Measurements from ENCODE around the gene GTPBP6. TPM values are rescaled to one million over a fixed set of nuclear protein-coding genes. Genes with fewer than 3 reads are reported as not detected.
"Not testable (repeated sequence)": the region's sequence is repeated elsewhere in the genome, so short reads cannot be mapped to it uniquely, and the experiment has no call there.

GTPBP6 gene
- total RNA-seq, 1 donor from 2014 or later, result 46.7 TPM

- intact Hi-C loops (cut with micrococcal nuclease), result no loop called here
These were observed 34.2 kb upstream of the GTPBP6 start for GRCh38 chrX:352582-353314.

DNA sequence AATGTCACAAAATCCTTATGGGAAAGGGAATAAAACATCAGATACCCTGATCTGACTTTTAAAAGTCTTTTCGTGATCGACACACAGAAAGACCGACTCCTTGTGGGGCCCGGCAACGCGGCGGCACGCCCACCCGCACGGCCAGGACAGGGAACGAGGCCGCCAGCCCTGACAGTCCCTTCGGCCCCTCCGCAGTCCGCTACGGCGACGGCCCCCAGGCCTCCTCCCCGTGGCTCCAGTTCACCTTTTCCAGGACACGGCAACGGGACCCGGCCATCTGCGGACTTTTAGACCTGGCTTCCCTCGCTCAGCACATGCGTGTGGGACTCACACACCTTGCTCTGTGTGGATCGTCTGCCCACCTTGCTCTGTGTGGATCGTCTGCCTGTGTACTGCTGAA is 33.6 kb upstream of the GTPBP6 start:
- intact Hi-C loops (cut with micrococcal nuclease), result no loop called here

DNA sequence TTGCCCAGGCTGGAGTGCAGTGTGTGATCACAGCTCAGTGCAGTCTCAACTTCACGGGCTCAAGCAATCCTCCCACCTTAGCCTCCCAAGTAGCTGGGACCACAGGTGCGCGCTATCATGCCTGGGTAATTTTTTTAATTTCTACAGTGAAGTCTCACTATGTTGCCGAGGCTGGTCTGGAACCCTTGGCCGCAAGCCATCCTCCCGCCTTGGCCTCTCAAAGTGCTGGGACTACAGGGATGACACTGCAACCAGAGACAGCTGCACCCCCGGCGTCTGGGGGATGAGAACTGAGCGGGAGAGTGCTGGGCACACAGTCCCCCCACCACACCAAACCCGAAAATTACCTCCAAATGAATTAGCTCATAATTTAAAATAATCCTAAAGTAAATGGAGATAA is 33.1 kb upstream of the GTPBP6 start:
- intact Hi-C loops (cut with micrococcal nuclease), result no loop called here

- intact Hi-C loops (cut with micrococcal nuclease), result not testable (repeated sequence)
These were observed 32.7 kb upstream of the GTPBP6 start for GRCh38 chrX:351324-351641.

DNA sequence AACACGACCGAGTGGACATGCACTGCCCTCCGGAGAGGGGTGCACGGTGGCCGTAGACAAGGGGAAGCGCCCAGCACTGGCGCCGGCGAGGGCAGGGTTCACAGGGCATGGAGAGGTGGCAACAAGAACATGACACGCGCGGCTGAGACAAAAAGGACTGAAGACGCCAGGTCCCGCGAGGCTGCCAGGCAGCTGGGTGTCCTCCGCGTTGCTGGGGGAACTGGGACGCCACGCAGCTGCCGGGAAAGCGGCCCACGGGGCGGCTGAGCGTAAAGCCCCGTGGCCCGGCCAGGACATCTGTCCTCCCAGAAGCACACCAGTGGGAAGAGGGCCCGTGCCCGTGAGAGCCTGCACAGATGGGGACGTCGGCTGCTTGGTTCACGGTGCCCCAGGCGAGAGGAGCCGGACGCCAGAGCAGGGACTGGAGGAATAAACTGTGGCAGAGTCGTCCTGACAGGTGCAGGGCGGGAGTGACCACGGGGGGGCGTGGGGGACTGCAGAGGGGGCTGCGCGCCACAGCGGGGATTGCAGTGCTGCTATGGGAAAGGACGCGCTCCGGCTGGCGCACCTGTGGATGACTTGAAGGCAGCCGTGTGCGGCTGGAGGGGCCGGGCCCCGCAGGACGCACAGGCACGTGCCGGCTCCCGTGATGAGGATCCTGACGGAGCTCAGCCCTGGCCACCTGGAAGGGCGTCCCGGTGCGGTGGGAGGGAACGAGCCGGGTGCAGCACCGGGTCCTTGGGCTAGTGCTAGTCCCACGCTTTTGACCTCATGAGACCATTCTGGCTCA is 32.1 kb upstream of the GTPBP6 start:
- intact Hi-C loops (cut with micrococcal nuclease), result no loop called here

- intact Hi-C loops (cut with micrococcal nuclease), result no loop called here
These were observed 31.5 kb upstream of the GTPBP6 start for GRCh38 chrX:350148-350533.

- intact Hi-C loops (cut with micrococcal nuclease), result no loop called here
These were observed 31.1 kb upstream of the GTPBP6 start for GRCh38 chrX:349702-350101.

DNA sequence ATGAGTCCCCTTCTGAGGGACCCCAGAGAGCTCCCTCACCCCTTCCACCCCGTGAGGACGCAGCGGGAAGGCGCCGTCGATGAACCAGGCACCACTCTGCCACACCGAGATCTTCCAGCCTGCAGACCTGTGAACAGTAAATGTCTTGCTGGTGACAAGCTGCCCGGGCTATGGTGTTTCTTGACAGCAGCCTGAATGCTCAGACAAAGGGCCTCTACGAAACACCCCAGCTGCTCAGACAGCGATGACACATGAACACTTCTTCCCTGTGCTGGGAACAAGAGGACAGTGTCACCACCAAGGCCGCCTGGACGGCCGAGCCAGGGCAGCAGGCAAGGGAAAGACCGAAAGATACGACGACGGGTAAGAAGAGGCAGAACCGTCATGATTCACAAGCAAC is 30.6 kb upstream of the GTPBP6 start:
- intact Hi-C loops (cut with micrococcal nuclease), result no loop called here

GRCh38 chrX:348461-349117 is 30.0 kb upstream of the GTPBP6 start:
- intact Hi-C loops (cut with micrococcal nuclease), result no loop called here

DNA sequence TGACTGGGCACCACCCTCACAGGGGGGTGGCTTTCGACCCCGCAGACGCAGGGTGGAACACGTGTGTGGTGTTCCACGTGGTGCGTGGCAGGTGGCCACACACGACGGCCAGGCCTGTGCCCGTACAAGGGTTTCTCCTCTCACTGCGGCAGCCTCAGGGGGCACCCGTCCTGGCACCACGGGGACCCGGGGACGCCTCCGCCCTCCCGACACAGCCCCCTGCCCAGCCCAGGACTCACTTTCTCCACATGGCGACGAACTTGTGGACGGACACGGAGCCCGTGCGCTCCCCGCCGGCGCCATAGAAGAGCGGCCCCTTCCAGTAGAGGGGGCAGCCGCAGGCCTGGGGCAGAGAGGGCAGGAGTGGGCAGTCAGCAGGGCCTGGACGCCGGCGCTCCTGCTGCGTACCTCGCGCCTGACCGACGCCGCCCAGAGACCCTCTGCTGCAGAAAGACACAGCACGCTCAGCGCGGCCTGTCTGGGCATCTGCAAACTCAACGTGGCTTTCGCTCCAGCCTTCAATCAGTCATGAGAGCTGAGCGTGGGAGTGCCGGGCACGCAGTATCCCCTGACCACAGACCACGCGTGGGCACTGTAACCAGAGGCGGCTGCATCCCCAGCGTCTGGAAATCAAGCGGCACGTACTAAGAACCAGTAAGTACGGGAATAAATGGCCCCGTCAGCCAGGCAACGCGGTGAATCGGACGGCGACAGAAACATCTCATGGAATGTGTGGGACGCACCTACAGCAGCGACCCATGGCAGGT is 28.9 kb upstream of the GTPBP6 start:
- intact Hi-C loops (cut with micrococcal nuclease), result no loop called here

GRCh38 chrX:346034-346813 is 27.6 kb upstream of the GTPBP6 start:
- intact Hi-C loops (cut with micrococcal nuclease), result no loop called here

DNA sequence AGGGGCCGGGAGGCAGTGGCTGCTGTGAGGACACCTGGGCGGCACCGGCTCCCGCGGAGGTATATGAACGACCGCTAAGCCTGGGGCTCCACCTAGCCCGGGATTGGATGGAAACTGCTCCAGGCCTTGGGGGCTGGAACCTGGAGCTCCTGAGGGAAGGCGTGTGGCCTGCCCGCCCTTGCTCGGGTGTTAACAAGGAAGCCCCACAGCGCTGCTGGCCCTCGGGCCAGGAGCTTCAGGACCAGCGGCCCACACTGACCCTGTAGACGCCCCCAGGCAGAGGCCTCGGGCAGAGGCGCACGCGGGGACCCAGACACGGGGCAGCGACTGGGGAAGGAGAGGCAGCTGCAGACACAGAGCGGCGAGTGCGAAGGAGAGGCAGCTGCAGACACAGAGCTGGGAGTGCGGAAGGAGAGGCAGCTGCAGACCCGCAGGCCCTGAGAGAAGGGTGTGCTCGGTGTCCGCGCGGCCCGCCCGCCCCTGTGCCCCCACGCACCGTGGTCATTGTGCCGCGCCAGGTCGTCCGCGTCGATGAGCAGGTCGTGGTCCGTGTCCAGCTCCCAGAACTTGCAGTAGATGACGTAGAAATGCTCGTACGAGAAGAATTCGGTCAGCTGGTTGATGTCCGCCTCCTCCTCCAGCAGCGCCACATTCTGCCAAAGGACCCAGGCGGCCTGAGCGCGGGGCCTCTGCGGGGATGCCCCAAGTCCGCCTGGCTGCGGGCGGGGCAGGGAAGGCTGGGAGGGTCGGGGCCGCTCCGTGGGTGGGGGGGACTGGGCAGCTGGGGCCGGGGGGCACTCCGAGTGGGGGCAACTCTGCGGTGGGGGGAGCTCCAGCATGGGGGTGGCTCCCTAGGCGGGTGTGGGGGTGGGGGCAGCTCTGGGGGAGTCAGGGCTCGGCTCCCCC is 26.7 kb upstream of the GTPBP6 start:
- intact Hi-C loops (cut with micrococcal nuclease), result no loop called here

- intact Hi-C loops (cut with micrococcal nuclease), result no loop called here
These were observed 25.8 kb upstream of the GTPBP6 start for GRCh38 chrX:344371-344901.

- intact Hi-C loops (cut with micrococcal nuclease), result no loop called here
These were observed 23.0 kb upstream of the GTPBP6 start for GRCh38 chrX:341541-342101.

GRCh38 chrX:340641-341423 is 22.2 kb upstream of the GTPBP6 start:
- intact Hi-C loops (cut with micrococcal nuclease), result no loop called here

DNA sequence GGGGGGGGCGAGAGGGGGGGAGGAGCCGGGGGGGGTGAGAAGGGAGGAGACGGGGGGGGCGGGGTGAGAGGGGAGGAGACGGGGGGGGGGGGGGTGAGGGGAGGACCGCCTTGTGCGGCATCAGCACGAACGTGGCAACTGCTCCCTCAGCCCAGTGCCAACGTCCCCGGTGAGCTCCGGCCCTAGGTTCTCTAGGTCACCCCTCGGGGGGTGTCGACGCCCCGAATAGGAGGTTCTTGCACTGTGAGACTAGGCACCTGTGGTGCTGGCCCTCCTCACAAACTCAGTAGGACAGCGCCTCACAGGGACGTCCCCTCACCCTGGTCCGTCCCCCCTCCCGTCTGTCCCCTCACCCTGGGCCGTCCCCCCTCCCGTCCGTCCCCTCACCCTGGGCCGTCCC is 21.5 kb upstream of the GTPBP6 start:
- intact Hi-C loops (cut with micrococcal nuclease), result no loop called here

DNA sequence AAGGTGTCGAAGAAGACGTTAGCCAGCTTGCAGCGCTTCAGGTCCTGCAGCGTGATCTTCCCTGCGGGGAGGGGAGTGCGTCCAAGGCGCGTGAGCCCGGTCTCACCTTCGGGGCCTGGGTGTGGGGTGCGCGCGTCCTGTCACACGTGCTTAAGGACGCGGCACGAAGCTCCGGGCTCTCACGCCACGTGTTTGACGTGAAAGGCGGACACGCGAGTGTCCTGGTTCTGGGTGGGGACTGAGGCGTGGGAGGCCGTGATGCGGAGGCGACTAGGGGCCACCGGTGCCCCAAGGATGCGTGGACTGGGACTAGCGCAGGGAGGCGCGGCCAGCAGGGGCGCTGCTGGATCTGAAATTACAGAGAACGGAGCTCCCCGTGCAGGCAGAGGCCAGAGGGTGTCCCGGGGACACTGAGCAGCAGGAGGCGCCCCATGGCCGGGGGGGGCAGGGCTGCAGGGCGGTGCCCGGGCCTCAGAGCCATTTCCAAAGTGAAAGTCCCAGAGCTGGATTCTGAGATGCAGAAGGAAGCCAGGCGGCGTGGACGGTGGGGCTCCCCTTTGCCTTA is 20.3 kb upstream of the GTPBP6 start:
- intact Hi-C loops (cut with micrococcal nuclease), result no loop called here

DNA sequence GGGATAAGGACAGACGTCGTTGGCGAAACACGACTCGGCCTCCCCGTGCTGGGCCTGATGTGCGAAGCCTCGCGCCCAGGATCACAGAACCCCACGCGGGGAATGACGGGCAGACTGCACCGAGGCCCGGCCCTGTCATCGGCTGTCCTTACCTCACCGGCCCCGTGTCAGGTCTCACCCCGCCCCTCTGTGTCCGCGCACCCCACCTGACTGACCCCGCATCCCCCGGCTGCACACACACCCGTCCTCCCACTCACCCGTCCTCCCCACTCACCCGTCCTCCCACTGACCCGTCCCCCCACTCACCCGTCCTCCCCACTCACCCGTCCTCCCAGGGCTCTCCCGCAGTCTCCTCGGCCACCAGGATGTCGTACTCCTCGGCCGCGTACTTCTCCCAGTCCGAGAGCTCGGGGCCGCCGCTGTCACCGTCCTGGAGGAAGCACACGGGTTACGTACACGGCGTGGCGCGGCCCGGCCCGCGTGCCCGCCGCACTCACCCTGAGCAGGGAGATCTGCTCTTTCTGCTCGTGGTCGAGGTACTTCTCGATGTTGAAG is 19.8 kb upstream of the GTPBP6 start:
- intact Hi-C loops (cut with micrococcal nuclease), result no loop called here

All from T-helper 1 cell treated with Interleukin-12 subunit alpha and Interleukin-12 subunit beta and Interleukin-4 antibody, amounts not matched to agents 30 ng/mL and 1 ng/mL, for 36 hours (primary cell).